ENCODE results near the gene DOCK3.
"Not testable (repeated sequence)": the region's sequence is repeated elsewhere in the genome, so short reads cannot be mapped to it uniquely, and the experiment has no call there.

The DOCK3 gene

GRCh38 chr3:51340013-51340829 lies 665.5 kb downstream of the DOCK3 start:
- peak in 3 of 10 donors; percentile 21 to 84 (median 40) for DNase-seq
- intact Hi-C loops (cut with DNase I): no loop called here

- intact Hi-C loops (cut with DNase I): no loop called here
- no peak for DNase-seq
Observed at GRCh38 chr3:51340989-51341636, 666.4 kb downstream of the DOCK3 start.

- peak in 4 of 10 donors; percentile 14 to 83 (median 76) for DNase-seq
- intact Hi-C loops (cut with DNase I): no loop called here
Observed at GRCh38 chr3:51343918-51344687, 669.4 kb downstream of the DOCK3 start.

GRCh38 chr3:51350751-51351150 lies 676.0 kb downstream of the DOCK3 start:
- intact Hi-C loops (cut with DNase I): no loop called here
- DNase-seq: no peak

- no peak for DNase-seq
- intact Hi-C loops (cut with DNase I): no loop called here
Observed at GRCh38 chr3:51353131-51353530, 678.4 kb downstream of the DOCK3 start.

- intact Hi-C loops (cut with DNase I): no loop called here
- no peak for DNase-seq
Observed at GRCh38 chr3:51353691-51354090, 679.0 kb downstream of the DOCK3 start.

- intact Hi-C loops (cut with DNase I): no loop called here
- no peak for DNase-seq
Observed at GRCh38 chr3:51354172-51354571, 679.4 kb downstream of the DOCK3 start.

- peak in 2 of 10 donors; percentile 10 to 85 for DNase-seq
- intact Hi-C loops (cut with DNase I): no loop called here
Observed at GRCh38 chr3:51354731-51355615, 680.2 kb downstream of the DOCK3 start.

GRCh38 chr3:51355891-51356578 lies 681.3 kb downstream of the DOCK3 start:
- no peak for DNase-seq
- intact Hi-C loops (cut with DNase I): no loop called here

GRCh38 chr3:51357856-51358255 lies 683.1 kb downstream of the DOCK3 start:
- intact Hi-C loops (cut with DNase I): no loop called here
- no peak for DNase-seq

- intact Hi-C loops (cut with DNase I): no loop called here
- DNase-seq: no peak
Observed at GRCh38 chr3:51358981-51359380, 684.3 kb downstream of the DOCK3 start.

- no peak for DNase-seq
- intact Hi-C loops (cut with DNase I): no loop called here
Observed at GRCh38 chr3:51360806-51361205, 686.1 kb downstream of the DOCK3 start.

GRCh38 chr3:51361746-51362145 lies 687.0 kb downstream of the DOCK3 start:
- intact Hi-C loops (cut with DNase I): no loop called here
- no peak for DNase-seq

GRCh38 chr3:51362476-51362875 lies 687.7 kb downstream of the DOCK3 start:
- no peak for DNase-seq
- intact Hi-C loops (cut with DNase I): no loop called here

GRCh38 chr3:51368276-51368675 lies 693.5 kb downstream of the DOCK3 start:
- intact Hi-C loops (cut with DNase I): not testable (repeated sequence)

GRCh38 chr3:51371943-51372557 lies 697.3 kb downstream of the DOCK3 start:
- peak in 3 of 10 donors; percentile 44 to 61 (median 46) for DNase-seq
- intact Hi-C loops (cut with DNase I): loop anchor here (5.0 kb wide), 1 partner anchor 755 kb away; the partner anchor contains the start of gene MAPKAPK3

More at GRCh38 chr3:51368276-51368675, 693.5 kb downstream of the DOCK3 start:
- not testable (repeated sequence) for DNase-seq

- no peak for DNase-seq
- intact Hi-C loops (cut with DNase I): loop anchor here (5.0 kb wide), 1 partner anchor 757 kb away; the partner anchor contains the start of gene MAPKAPK3
Observed at GRCh38 chr3:51373658-51374421, 699.1 kb downstream of the DOCK3 start.

- DNase-seq: no peak
- intact Hi-C loops (cut with DNase I): loop anchor here (5.0 kb wide), 1 partner anchor 757 kb away; the partner anchor contains the start of gene MAPKAPK3
Observed at GRCh38 chr3:51374456-51374855, 699.7 kb downstream of the DOCK3 start.

Measured in posterior cingulate gyrus (tissue), 11 donors.